Uterus (tissue), 4 donors: ENCODE measurements around the gene TBC1D1. TPM values are rescaled to one million over a fixed set of nuclear protein-coding genes. Genes with fewer than 3 reads are reported as not detected.

Experiments
- DNase-seq, 2 donors: peaks; one replicate each; pipeline ENCODE4 v3.0.0-alpha.2; 2019 to 2020
- H3K27ac ChIP-seq, 2 donors: fragments of 200-600 bp; sonication (generic); 1 replicate in 1 of 2; 2 replicates in 1 of 2; pipeline ENCODE4 v1.5.1; 2016 to 2018
- H3K27me3 ChIP-seq, 2 donors: fragments of 200-600 bp; sonication (generic); one replicate each; pipeline ENCODE4 v1.5.1; 2018 to 2019; ENCODE audit warnings: control low read depth in 1 of 2
- H3K36me3 ChIP-seq, 2 donors: fragments of 200-600 bp; sonication (generic); one replicate each; pipeline ENCODE4 v1.5.1; 2019; ENCODE audit warnings: control low read depth in 1 of 2
- H3K4me1 ChIP-seq, 2 donors: fragments of 200-600 bp; sonication (generic); one replicate each; pipeline ENCODE4 v1.5.1; 2018 to 2019; ENCODE audit warnings: control low read depth in 1 of 2
- H3K4me3 ChIP-seq, 2 donors: fragments of 200-600 bp; sonication (generic); 1 replicate in 1 of 2; 2 replicates in 1 of 2; pipeline ENCODE4 v1.5.1; 2018 to 2019; ENCODE audit warnings: mild to moderate bottlenecking in 1 of 2
- H3K9me3 ChIP-seq, 2 donors: fragments of 200-600 bp; sonication (generic); one replicate each; pipeline ENCODE4 v1.5.1; 2019; ENCODE audit warnings: control low read depth in 1 of 2
- POLR2A ChIP-seq, 2 donors: fragments of 450-650 bp; IDR thresholded peaks; one replicate each; pipeline ENCODE4 v1.6.1; 2016; ENCODE audit warnings: antibody characterized with exemption in 2 of 2, mild to moderate bottlenecking in 1 of 2, moderate library complexity in 1 of 2
- intact Hi-C: fragments of 100-400 bp; cut with DNase I; formaldehyde crosslinking; loops from one replicate; pipeline ENCODE4 v1.15.1; 2023; ENCODE audit warnings: low total_unique reads
- total RNA-seq, 4 donors: library from RNA; depleted of rRNA in 3 of 4; stranded (reverse); fragments of >200 nt in 3 of 4; gene quantifications; one replicate each; pipeline versions ENCODE4 v1.1.0 to v1.2.4, GENCODE V29; 2014 to 2023
- TF ChIP-seq, protein P1 (sequence below), 4 experiments: fragments of 200-600 bp in 2 of 4; fragments of 450-650 bp in 2 of 4; sonication (generic) in 2 of 4; IDR thresholded peaks; one replicate each; pipeline ENCODE4 v1.5.1; 2016 to 2019; ENCODE audit warnings: antibody characterized with exemption in 4 of 4, mild to moderate bottlenecking in 2 of 4, moderate library complexity in 1 of 4
- donor health status: DM: yes; HTN: yes; CAD: no.

The TBC1D1 gene
- total RNA-seq, 4 donors from 2014 or later, result 172 to 402 (median 236) TPM

- DNase-seq, result peak in 1 of 2 donors; percentile 52
- peak overlapping the region; percentile 39 to 73 for H3K4me3 ChIP-seq
- H3K4me1 ChIP-seq, result no peaks in the 10 kb centered on the region
- TF ChIP-seq, protein P1, sequence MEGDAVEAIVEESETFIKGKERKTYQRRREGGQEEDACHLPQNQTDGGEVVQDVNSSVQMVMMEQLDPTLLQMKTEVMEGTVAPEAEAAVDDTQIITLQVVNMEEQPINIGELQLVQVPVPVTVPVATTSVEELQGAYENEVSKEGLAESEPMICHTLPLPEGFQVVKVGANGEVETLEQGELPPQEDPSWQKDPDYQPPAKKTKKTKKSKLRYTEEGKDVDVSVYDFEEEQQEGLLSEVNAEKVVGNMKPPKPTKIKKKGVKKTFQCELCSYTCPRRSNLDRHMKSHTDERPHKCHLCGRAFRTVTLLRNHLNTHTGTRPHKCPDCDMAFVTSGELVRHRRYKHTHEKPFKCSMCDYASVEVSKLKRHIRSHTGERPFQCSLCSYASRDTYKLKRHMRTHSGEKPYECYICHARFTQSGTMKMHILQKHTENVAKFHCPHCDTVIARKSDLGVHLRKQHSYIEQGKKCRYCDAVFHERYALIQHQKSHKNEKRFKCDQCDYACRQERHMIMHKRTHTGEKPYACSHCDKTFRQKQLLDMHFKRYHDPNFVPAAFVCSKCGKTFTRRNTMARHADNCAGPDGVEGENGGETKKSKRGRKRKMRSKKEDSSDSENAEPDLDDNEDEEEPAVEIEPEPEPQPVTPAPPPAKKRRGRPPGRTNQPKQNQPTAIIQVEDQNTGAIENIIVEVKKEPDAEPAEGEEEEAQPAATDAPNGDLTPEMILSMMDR (IDR thresholded peaks at IDR 0.05), result no peak
- no peak for TF ChIP-seq POLR2A (IDR thresholded peaks at IDR 0.05)
- intact Hi-C loops, result loop anchor here (10.0 kb wide), 2 partner anchors 56 to 84 kb away; partner anchors contain the start of gene TBC1D1
- no peaks in the 10 kb centered on the region for H3K27me3 ChIP-seq
- H3K9me3 ChIP-seq, result no peaks in the 10 kb centered on the region
- H3K36me3 ChIP-seq, result no peaks in the 10 kb centered on the region
- H3K27ac ChIP-seq, result peak overlapping the region; percentile 95 to 99
Measured at GRCh38 chr4:37978248-37978924, 87.5 kb downstream of the TBC1D1 start.

DNA sequence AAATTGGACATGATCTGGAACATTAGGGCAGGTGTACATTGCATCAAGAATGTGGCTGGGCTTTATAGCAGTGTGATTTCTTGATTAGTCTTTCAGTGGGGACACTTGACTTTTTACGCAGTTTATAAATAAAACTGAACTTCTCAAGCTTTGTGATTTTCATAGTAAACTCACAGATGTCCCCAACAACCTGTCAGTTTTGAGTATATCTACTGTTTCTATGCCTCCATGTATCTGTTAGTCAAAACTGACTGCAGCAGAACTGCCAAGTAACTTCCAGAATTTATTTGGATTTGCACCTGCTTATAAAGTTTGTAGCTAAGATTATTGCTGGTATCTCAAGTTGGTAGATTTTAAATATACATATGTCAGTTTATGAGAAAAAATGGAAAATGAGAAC is 89.4 kb downstream of the TBC1D1 start:
- H3K9me3 ChIP-seq, result no peaks in the 10 kb centered on the region
- no peak for DNase-seq
- H3K27ac ChIP-seq, result peak overlapping the region; percentile 48 to 99
- no peaks in the 10 kb centered on the region for H3K27me3 ChIP-seq
- no peak overlapping the region for H3K4me3 ChIP-seq
- H3K4me1 ChIP-seq, result no peaks in the 10 kb centered on the region
- H3K36me3 ChIP-seq, result no peaks in the 10 kb centered on the region
- intact Hi-C loops, result no loop called here
- TF ChIP-seq, protein P1 (IDR thresholded peaks at IDR 0.05), result no peak
- no peak for TF ChIP-seq POLR2A (IDR thresholded peaks at IDR 0.05)

DNA sequence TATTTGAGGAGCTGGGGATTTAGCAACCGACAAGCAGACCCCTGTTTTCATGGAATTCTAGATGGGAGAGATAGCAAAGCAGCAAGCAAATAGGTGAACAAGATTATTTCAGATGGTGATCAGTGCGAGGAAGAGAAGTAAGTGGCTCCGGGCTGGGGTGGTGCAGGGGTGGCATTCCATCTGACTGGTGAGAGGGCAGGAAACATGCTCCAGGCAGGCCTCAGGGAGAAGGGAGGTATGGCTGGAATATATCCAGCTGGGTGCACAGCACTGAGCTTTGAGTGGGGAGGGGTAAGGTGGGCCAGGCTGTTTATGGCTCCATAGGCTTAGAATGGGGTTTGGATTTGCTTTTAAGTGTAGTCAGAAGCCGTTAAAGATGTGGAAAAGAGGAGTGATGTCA is 90.5 kb downstream of the TBC1D1 start:
- Histone ChIP-seq H3K36me3 (no peaks in the 10 kb centered on the region), H3K4me1 (no peaks in the 10 kb centered on the region), H3K27ac (peak overlapping the region; percentile 75 to 99), H3K9me3 (no peaks in the 10 kb centered on the region), H3K27me3 (no peaks in the 10 kb centered on the region), H3K4me3 (peak overlapping the region; percentile 6 to 8)
- intact Hi-C loops, result no loop called here
- no peak for DNase-seq
- no peak for TF ChIP-seq POLR2A (IDR thresholded peaks at IDR 0.05)
- TF ChIP-seq, protein P1 (IDR thresholded peaks at IDR 0.05), result no peak

GRCh38 chr4:37981844-37982720 is 91.2 kb downstream of the TBC1D1 start:
- Histone ChIP-seq H3K27me3 (no peaks in the 10 kb centered on the region), H3K4me1 (no peaks in the 10 kb centered on the region), H3K4me3 (peak overlapping the region; percentile 6 to 8), H3K27ac (peak overlapping the region; percentile 75 to 99), H3K9me3 (no peaks in the 10 kb centered on the region), H3K36me3 (no peaks in the 10 kb centered on the region)
- intact Hi-C loops, result no loop called here
- DNase-seq, result no peak
- TF ChIP-seq, protein P1 (IDR thresholded peaks at IDR 0.05), result no peak
- TF ChIP-seq POLR2A (IDR thresholded peaks at IDR 0.05), result no peak

GRCh38 chr4:37982736-37983135 is 91.9 kb downstream of the TBC1D1 start:
- Histone ChIP-seq H3K36me3 (no peaks in the 10 kb centered on the region), H3K4me1 (no peaks in the 10 kb centered on the region), H3K27ac (peak overlapping the region; percentile 75 to 99), H3K27me3 (no peaks in the 10 kb centered on the region), H3K4me3 (no peak overlapping the region), H3K9me3 (no peaks in the 10 kb centered on the region)
- TF ChIP-seq, protein P1 (IDR thresholded peaks at IDR 0.05), result no peak
- no peak for TF ChIP-seq POLR2A (IDR thresholded peaks at IDR 0.05)
- intact Hi-C loops, result no loop called here
- no peak for DNase-seq
